SJSA1 (cell line): Measurements from ENCODE around the gene OR51B6. TPM values are rescaled to one million over a fixed set of nuclear protein-coding genes. Genes with fewer than 3 reads are reported as not detected.

Experiments
- DNase-seq, 2 experiments: peaks; one replicate each; pipeline ENCODE4 v3.0.0-alpha.2; 2015 to 2020; ENCODE audit warnings: low spot score in 2 of 2, low read depth in 1 of 2
- H3K27ac ChIP-seq: fragments of 250-450 bp; sonication (Bioruptor Pico); 2 replicates; pipeline ENCODE4 v1.5.1; 2020; ENCODE audit warnings: mild to moderate bottlenecking, moderate library complexity
- H3K27me3 ChIP-seq: fragments of 250-450 bp; sonication (Bioruptor Pico); replicated peaks from 2 replicates; pipeline ENCODE4 v1.5.1; 2020; ENCODE audit warnings: mild to moderate bottlenecking, moderate library complexity
- H3K36me3 ChIP-seq: fragments of 250-450 bp; sonication (Bioruptor Pico); 2 replicates; pipeline ENCODE4 v1.5.1; 2020; ENCODE audit warnings: mild to moderate bottlenecking
- H3K4me1 ChIP-seq: fragments of 250-450 bp; sonication (Bioruptor Pico); replicated peaks from 2 replicates; pipeline ENCODE4 v1.6.1; 2021; ENCODE audit warnings: mild to moderate bottlenecking
- H3K4me3 ChIP-seq: fragments of 250-450 bp; sonication (Bioruptor Pico); 2 replicates; pipeline ENCODE4 v1.5.1; 2020; ENCODE audit warnings: mild to moderate bottlenecking
- H3K9me3 ChIP-seq: fragments of 250-450 bp; sonication (Bioruptor Pico); replicated peaks from 2 replicates; pipeline ENCODE4 v1.5.1; 2020; ENCODE audit warnings: mild to moderate bottlenecking
- total RNA-seq: library from RNA; depleted of rRNA; stranded (reverse); fragments of >200 nt; shearing (Covaris generic); gene quantifications from 2 replicates; pipeline ENCODE4 v1.2.3, GENCODE V29; 2014; rRNA removed

Gene OR51B6
- total RNA-seq, 1 experiment from 2014 or later = not detected

DNA sequence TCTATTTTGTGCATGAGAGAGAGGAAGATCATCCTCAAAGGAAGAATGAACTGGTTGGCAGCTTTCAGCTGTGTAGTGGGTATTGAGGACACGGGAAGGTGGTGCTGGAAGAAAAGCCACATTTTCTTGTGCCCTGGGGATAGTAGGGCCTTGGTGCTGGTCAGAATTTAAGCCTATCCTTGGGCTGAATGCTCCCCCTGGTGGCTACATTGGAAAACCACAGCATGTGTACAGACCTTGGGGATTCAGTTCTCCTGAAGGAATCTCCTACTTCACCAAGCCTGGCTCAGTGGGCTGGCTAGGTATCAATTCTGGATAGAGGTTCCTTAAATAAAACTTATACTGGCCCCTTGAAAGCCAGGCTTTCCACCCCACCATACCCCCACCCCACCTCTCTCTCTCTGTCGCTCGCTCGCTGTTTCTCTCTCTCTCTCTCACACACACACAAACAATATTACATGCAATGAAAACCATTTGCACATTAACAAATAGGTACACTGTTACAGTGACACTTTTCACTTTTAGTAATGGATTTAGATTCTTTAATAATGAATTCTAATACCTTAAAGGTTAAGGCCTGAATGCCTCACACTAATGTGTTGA is 29.5 kb downstream of the OR51B6 start:
- Histone ChIP-seq H3K4me1 (peaks cover 4% of the 10 kb centered on the region; the same call in 1 of the 2 replicates), H3K36me3 (no peaks in the 10 kb centered on the region), H3K27me3 (peaks cover 16% of the 10 kb centered on the region; the same call in 1 of the 2 replicates), H3K4me3 (no peak overlapping the region), H3K9me3 (no peaks in the 10 kb centered on the region), H3K27ac (no peak overlapping the region)
- peak; percentile 57 to 78 for DNase-seq

DNA sequence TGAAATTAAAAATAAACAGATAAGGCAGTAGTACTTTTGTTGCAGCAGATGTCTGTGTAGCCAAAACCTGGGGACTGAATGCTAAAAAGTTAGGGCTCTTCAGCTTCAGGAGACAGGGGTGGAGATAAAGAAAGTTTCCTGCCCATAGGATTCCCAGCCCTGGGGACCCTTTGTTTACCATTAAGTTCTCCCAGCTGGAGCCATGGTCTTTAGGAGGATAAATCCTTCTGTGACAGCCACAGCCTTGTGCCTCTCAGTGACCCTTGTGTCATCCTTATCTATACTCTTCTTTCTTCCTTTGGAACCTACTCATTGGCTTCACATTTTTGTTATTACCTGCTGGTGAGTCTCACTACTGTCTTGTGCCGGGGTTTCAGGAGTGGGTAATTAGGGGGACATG is 32.3 kb downstream of the OR51B6 start, which contains the start of gene OR51M1:
OR51M1 (plus strand) TSS at position 237 of the 400 bp plus-strand sequence. CDS start 5,587 bp downstream, outside the sequence.
- no peaks in the 10 kb centered on the region for H3K36me3 ChIP-seq
- peaks cover 4% of the 10 kb centered on the region; the same call in 1 of the 2 replicates for H3K4me1 ChIP-seq
- no peak for DNase-seq
- H3K4me3 ChIP-seq = no peak within 1 kb of the TSS
- H3K27ac ChIP-seq = no peak within 1 kb of the TSS
- peaks cover 19% of the 10 kb centered on the region; the same call in 1 of the 2 replicates for H3K27me3 ChIP-seq
- H3K9me3 ChIP-seq = no peaks in the 10 kb centered on the region

DNA sequence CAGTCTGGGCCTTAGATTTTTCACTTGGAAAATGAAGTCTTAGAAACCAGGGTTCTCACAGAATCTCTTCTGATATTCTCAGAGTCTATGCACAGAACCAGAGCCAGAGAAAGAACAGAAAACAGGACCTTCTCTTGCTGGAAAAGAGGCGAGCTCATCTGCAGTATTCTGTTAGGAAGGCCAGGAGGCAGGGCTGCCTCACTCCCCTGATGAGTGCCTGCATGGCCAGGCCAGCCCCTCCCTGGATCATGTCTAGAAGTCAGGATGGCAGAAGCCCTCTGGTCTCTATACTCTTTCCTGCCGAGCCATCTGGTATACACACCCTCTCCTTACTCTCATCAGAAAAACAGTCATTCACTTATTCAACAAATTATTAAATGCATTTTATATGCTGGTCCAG is 33.0 kb downstream of the OR51B6 start:
- Histone ChIP-seq H3K4me3 (no peak overlapping the region), H3K27ac (no peak overlapping the region), H3K9me3 (no peaks in the 10 kb centered on the region), H3K4me1 (peaks cover 4% of the 10 kb centered on the region; the same call in 1 of the 2 replicates), H3K27me3 (peaks cover 19% of the 10 kb centered on the region; the same call in 1 of the 2 replicates), H3K36me3 (no peaks in the 10 kb centered on the region)
- no peak for DNase-seq

DNA sequence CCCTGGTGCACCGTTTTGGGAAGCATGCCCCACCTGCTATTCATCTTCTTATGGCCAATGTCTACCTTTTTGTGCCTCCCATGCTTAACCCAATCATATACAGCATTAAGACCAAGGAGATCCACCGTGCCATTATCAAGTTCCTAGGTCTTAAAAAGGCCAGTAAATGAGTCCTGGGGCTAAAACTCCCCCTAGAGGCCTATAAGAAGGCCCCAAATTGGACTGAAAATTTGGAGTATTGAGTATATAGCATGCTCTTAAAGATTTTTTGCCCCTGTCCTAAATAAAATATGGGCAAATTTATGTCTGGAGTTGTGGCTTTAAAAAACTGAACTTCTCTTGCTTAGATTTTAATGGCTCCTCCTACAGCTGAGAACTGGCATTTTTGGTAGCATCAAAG is 38.9 kb downstream of the OR51B6 start:
- DNase-seq = no peak
- Histone ChIP-seq H3K27ac (no peak overlapping the region), H3K36me3 (no peaks in the 10 kb centered on the region), H3K4me1 (no peaks in the 10 kb centered on the region), H3K9me3 (no peaks in the 10 kb centered on the region), H3K4me3 (no peak overlapping the region), H3K27me3 (peaks cover 18% of the 10 kb centered on the region)

DNA sequence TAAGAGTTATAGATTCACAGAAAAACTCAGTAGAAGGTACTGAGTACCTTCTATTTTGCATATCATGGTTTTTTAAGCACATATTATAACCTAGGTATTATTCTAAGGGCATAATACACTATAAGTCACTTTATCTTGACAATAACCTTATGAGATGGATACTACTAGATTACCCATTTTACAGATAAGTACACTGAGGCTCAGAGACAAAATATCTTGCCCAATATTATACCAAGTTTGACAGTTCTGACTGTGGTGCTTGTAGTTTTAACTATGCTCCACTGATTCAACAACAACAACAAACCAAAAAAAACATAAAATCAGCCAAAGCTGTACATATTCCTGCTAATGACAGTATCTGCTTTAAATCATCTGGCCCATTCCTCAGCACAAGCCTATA is 42.8 kb downstream of the OR51B6 start:
- no peak overlapping the region for H3K27ac ChIP-seq
- no peak for DNase-seq
- no peaks in the 10 kb centered on the region for H3K9me3 ChIP-seq
- H3K36me3 ChIP-seq = no peaks in the 10 kb centered on the region
- peaks cover 15% of the 10 kb centered on the region for H3K27me3 ChIP-seq
- H3K4me3 ChIP-seq = no peak overlapping the region
- H3K4me1 ChIP-seq = no peaks in the 10 kb centered on the region

DNA sequence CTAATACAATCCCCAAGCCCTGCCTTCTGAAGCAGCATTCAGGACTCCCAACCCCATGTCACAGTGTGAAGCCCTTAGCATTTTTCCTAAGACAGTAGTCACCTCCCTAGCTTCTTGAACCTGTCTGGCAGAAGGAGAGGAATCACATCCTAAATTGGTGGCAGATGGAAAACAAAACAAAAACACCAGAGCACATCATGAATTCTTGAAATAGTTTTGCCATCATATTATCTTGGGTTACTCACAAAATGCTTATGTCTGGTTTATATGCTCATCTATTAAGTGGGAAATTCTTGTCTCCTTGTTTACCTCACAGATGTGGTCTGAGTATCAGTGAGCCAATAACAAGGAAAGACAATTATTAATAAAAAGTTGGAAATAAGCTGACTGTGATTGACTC is 47.6 kb downstream of the OR51B6 start:
- Histone ChIP-seq H3K9me3 (no peaks in the 10 kb centered on the region), H3K36me3 (no peaks in the 10 kb centered on the region), H3K27me3 (peaks cover 23% of the 10 kb centered on the region), H3K4me1 (no peaks in the 10 kb centered on the region), H3K27ac (no peak overlapping the region), H3K4me3 (no peak overlapping the region)
- DNase-seq = no peak

Other genes starting within 250 kb of the OR51B6 start
- not detected in 2 replicates for gene OR52A5, start 213.2 kb upstream of the OR51B6 start, total RNA-seq
- under 0.01 TPM in 1 of 2 replicates, not detected in the other for gene OR52A1, start 196.8 kb upstream of the OR51B6 start, total RNA-seq
- gene OR51V1, start 150.8 kb upstream of the OR51B6 start, total RNA-seq = not detected in 2 replicates
- not detected in 2 replicates for gene HBB, start 124.4 kb upstream of the OR51B6 start, total RNA-seq
- not detected in 2 replicates for gene HBD, start 117.0 kb upstream of the OR51B6 start, total RNA-seq
- not detected in 2 replicates for gene HBG1, start 101.7 kb upstream of the OR51B6 start, total RNA-seq
- not detected in 2 replicates for gene HBG2, start 96.7 kb upstream of the OR51B6 start, total RNA-seq
- gene HBE1, start 81.6 kb upstream of the OR51B6 start, total RNA-seq = not detected in 2 replicates
- not detected in 2 replicates for gene OR51B4, start 49.6 kb upstream of the OR51B6 start, total RNA-seq
- not detected in 2 replicates for gene OR51B2, start 27.2 kb upstream of the OR51B6 start, total RNA-seq
- 0.39 TPM in 1 of 2 replicates, not detected in the other for gene OR51B5, start 8.0 kb upstream of the OR51B6 start, total RNA-seq
- gene OR51M1, start 32.3 kb downstream of the OR51B6 start, total RNA-seq = not detected in 2 replicates
- not detected in 2 replicates for gene OR51Q1, start 70.6 kb downstream of the OR51B6 start, total RNA-seq
- gene OR51I1, start 90.0 kb downstream of the OR51B6 start, total RNA-seq = not detected in 2 replicates
- gene OR51I2, start 97.8 kb downstream of the OR51B6 start, total RNA-seq = not detected in 2 replicates
- not detected in 2 replicates for gene OR52D1, start 137.2 kb downstream of the OR51B6 start, total RNA-seq
- not detected in 2 replicates for gene UBQLN3, start 158.4 kb downstream of the OR51B6 start, total RNA-seq
- gene UBQLNL, start 165.2 kb downstream of the OR51B6 start, total RNA-seq = 0.05 TPM in 1 of 2 replicates, not detected in the other
- not detected in 2 replicates for gene OR52H1, start 197.0 kb downstream of the OR51B6 start, total RNA-seq
- not detected in 2 replicates for gene OR52B6, start 229.4 kb downstream of the OR51B6 start, total RNA-seq
- gene TRIM6, start 245.1 kb downstream of the OR51B6 start, total RNA-seq = 24.1 and 26.2 TPM in 2 replicates